Measurements from ENCODE around the gene SWT1.

DNA sequence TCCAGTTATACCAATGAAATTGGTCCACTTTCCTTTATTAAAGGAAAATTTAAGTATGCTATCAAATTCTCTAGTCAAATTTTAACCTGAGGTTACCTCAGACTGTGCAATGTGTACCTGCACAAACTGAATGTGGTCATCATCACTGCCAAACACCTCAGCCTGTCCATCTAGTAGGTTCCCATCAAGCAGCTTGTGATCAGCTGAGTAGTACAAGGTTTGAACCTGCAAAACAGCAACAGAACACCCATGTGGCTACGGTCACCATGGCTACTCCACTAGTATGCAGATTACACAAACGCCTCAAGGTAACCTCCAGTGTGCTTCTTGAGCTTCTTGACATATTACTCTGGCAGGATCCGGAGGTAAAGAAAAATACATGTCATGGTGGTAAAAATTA, 148.5 kb downstream of the SWT1 start:
- TF ChIP-seq ZNF565 (CRISPR knock-in tag; conservative IDR thresholded peaks at IDR 0.05; ENCODE audit: low read depth) (no peak), RARB (CRISPR knock-in tag; IDR thresholded peaks at IDR 0.05) (no peak), ZFP30 (CRISPR knock-in tag; IDR thresholded peaks at IDR 0.05) (no peak)
- TF ChIP-seq, protein P1, sequence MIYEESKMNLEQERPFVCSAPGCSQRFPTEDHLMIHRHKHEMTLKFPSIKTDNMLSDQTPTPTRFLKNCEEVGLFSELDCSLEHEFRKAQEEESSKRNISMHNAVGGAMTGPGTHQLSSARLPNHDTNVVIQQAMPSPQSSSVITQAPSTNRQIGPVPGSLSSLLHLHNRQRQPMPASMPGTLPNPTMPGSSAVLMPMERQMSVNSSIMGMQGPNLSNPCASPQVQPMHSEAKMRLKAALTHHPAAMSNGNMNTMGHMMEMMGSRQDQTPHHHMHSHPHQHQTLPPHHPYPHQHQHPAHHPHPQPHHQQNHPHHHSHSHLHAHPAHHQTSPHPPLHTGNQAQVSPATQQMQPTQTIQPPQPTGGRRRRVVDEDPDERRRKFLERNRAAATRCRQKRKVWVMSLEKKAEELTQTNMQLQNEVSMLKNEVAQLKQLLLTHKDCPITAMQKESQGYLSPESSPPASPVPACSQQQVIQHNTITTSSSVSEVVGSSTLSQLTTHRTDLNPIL (CRISPR knock-in tag; IDR thresholded peaks at IDR 0.05; ENCODE audit: low read depth), result no peak

All from SK-N-SH treated with all-trans-retinoic acid at 6 μM for 48 hours (cell line).